LNCaP clone FGC (cell line): ENCODE data around the gene ICAM3.

Experiments
- DNase-seq: peaks from one replicate; pipeline ENCODE4 v3.0.0-alpha.2; 2011; ENCODE audit warnings: low read depth
- H3K4me3 ChIP-seq: 2 replicates; pipeline ENCODE4 v1.5.1; 2011; ENCODE audit warnings: mild to moderate bottlenecking, low read depth, low read length, control low read depth
- CTCF ChIP-seq: IDR thresholded peaks from 2 replicates; pipeline ENCODE4 v1.5.1; 2012; ENCODE audit warnings: mild to moderate bottlenecking; ENCODE audit not compliant: control insufficient read depth, insufficient read depth; ENCODE audit errors: extremely low read depth

ICAM3 gene

DNA sequence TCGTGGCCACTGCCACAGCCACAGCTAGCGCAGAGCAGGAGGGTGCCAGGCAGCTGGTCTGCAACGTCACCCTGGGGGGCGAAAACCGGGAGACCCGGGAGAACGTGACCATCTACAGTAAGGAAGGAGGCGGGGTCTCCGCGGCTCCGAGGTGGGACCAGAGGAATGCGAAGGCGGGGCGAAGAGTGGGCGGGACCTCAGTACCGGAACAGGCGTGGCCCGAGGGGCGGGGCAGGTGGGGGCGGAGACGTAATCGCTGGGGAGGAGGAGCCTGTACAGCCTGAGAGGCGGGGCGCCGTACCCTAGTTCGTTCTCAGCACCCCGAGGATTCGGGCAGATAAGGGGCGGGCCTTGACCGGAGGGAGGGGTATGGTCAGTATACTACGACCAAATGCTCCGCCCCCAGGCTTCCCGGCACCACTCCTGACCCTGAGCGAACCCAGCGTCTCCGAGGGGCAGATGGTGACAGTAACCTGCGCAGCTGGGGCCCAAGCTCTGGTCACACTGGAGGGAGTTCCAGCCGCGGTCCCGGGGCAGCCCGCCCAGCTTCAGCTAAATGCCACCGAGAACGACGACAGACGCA lies 47.1 kb downstream of the ICAM3 start:
- peak overlapping the region; percentile 46 for H3K4me3 ChIP-seq
- DNase-seq: no peak

GRCh38 chr19:10291554-10292205 lies 47.7 kb downstream of the ICAM3 start:
- peak overlapping the region; percentile 46 for H3K4me3 ChIP-seq
- TF ChIP-seq CTCF: no peak
- DNase-seq: no peak

More for the DNA sequence above, 47.1 kb downstream of the ICAM3 start:
- TF ChIP-seq CTCF: no peak

DNA sequence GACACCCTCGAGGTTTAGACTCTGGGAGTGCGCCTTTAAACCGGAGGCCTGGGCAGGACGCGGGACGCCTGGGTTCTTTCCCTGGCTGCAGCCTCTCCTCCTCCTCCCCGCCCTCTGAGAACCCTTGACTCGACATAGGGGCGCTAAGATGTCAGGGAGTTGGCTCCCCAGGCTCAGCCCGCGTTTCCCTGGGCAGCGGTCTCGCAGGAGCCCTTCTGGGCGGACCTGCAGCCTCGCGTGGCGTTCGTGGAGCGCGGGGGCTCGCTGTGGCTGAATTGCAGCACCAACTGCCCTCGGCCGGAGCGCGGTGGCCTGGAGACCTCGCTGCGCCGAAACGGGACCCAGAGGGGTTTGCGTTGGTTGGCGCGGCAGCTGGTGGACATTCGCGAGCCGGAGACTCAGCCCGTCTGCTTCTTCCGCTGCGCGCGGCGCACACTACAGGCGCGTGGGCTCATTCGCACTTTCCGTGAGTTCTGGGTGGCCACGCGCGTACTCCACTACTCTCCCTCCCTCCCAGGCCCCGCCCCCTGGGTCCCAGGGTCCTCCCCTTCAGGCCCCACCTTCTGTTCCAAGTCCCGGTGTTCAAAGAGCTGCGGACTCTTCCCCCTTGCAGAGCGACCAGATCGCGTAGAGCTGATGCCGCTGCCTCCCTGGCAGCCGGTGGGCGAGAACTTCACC lies 48.4 kb downstream of the ICAM3 start:
- no peak for DNase-seq
- TF ChIP-seq CTCF: no peak
- peak overlapping the region; percentile 46 for H3K4me3 ChIP-seq

- H3K4me3 ChIP-seq: peak overlapping the region; percentile 46; the same call in 1 of the 2 replicates
- no peak for TF ChIP-seq CTCF
- DNase-seq: no peak
Measured at GRCh38 chr19:10290357-10290875, 49.0 kb downstream of the ICAM3 start.

GRCh38 chr19:10289836-10290356 lies 49.5 kb downstream of the ICAM3 start, which contains the start of gene ICAM5:
ICAM5 (plus strand) TSS chr19:10289952; CDS start chr19:10290044, 92 bp downstream.
- peak within 1 kb of the TSS; percentile 46 for H3K4me3 ChIP-seq
- no peak for DNase-seq
- TF ChIP-seq CTCF: no peak

DNA sequence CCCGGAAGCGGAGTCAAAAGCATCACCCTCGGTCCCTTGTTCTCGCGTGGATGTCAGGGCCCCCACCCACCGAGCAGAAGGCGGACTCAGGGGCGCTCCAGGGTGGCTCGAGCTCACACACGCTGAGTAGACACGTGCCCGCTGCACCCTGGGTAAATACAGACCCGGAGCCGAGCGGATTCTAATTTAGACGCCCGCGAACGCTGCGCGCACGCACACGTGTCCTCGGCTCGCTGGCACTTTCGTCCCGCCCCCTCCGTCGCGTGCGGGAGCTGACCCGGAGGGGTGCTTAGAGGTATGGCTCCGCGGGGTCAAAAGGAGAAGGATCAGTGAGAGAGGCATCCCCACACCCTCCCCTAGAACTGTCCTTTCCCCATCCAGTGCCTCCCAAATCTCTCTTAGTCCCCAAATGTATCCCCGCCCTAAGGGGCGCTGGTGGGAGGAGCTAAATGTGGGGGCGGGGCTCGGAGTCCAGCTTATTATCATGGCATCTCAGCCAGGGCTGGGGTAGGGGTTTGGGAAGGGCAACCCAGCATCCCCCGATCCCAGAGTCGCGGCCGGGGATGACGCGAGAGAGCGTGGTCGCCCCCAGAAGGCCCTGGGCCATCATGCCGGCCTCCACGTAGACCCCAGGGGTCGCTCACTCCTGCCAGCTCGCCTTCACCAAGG lies 50.1 kb downstream of the ICAM3 start:
- TF ChIP-seq CTCF: no peak
- no peak for DNase-seq
- H3K4me3 ChIP-seq: peak overlapping the region; percentile 37
